Fibroblast of lung (primary cell): ENCODE results near the gene SLC23A1.

Source experiments
- EZH2 ChIP-seq: IDR thresholded peaks from 2 replicates; pipeline ENCODE4 v1.5.1; 2012; ENCODE audit warnings: low read length, control low read depth, mild to moderate bottlenecking; ENCODE audit errors: missing control alignments
- TF ChIP-seq, protein P1 (sequence below), 2 donors: IDR thresholded peaks in 1 of 2; conservative IDR thresholded peaks in 1 of 2; 1 replicate in 1 of 2; 2 replicates in 1 of 2; pipeline ENCODE4 v1.5.1; 2011 to 2012; ENCODE audit warnings: low read length in 2 of 2, control low read depth in 1 of 2, inconsistent platforms in 1 of 2, low read depth in 1 of 2, mild to moderate bottlenecking in 1 of 2

DNA sequence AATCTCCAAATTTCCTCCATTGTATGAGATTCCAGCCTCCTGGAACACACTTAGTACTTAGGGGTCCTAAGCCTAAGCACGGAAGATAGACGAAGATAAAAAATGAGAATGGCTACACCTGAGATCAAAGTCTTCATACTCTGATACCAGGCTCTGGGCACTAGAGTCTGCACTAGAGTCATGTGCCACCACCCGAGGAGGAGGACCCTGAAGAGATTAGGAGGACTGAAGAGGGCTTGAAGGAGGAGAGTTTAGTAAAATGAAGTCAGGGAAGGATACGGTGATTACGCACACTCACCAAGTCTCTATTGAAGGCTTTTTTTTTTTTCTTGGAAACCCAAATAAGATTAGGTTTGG lies 21.4 kb upstream of the SLC23A1 start:
- TF ChIP-seq, protein P1, sequence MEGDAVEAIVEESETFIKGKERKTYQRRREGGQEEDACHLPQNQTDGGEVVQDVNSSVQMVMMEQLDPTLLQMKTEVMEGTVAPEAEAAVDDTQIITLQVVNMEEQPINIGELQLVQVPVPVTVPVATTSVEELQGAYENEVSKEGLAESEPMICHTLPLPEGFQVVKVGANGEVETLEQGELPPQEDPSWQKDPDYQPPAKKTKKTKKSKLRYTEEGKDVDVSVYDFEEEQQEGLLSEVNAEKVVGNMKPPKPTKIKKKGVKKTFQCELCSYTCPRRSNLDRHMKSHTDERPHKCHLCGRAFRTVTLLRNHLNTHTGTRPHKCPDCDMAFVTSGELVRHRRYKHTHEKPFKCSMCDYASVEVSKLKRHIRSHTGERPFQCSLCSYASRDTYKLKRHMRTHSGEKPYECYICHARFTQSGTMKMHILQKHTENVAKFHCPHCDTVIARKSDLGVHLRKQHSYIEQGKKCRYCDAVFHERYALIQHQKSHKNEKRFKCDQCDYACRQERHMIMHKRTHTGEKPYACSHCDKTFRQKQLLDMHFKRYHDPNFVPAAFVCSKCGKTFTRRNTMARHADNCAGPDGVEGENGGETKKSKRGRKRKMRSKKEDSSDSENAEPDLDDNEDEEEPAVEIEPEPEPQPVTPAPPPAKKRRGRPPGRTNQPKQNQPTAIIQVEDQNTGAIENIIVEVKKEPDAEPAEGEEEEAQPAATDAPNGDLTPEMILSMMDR (conservative IDR thresholded peaks at IDR 0.05 in 1 of 2, IDR thresholded peaks at IDR 0.05 in 1 of 2; ENCODE audit: low read depth in 1 of 2, low read length in 2 of 2), result no peak
- no peak for TF ChIP-seq EZH2
